HG03060 (cell line): ENCODE data around the gene CAMTA1.
"Not testable (repeated sequence)": the region's sequence is repeated elsewhere in the genome, so short reads cannot be mapped to it uniquely, and the experiment has no call there.

ENCODE experiments used
- ATAC-seq: cut with Tn5 transposase; IDR thresholded peaks from one replicate; pipeline ENCODE4 v1.9.1; 2021; ENCODE audit warnings: low read depth, moderate number of reproducible peaks; ENCODE audit not compliant: unreplicated experiment

Gene CAMTA1

DNA sequence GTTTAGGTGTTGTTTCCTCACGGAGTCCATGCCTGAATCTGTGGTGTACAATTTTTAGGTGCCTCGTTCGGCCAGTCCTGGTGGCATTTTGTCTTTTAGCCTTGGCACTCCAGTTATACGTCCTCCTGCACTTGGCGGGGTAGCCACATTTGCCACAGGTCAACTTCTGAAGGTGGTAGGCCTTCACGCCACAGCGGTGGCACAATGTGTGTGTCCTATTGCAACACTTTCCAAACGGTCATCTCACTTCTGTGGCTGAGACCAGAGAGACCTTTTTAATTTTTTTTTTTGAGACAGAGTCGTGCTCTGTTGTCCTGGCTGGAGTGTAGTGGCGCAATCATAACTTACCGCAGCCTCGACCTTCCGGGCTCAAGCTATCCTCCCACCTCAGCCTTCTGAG, 49.1 kb downstream of the CAMTA1 start:
- ATAC-seq, result no peak

DNA sequence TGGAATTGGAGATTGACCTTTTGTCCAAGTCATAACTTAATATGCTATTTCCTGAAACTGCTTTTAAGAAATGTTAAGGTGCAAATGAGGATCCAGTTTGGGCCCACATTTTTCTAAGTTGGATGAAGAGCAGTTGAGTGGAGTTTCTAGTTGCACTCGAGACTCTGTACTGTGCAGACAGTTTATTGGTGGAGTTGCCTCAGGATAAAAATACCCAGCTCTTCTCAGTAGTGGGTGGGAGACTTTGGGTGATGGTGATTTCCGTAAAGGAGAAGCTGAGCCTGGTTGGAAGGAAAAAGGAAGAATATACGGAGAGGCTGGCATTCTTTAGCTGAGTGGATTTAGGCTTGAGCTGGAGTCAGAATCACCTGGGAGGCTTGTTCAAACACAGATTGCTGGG, 49.9 kb downstream of the CAMTA1 start:
- no peak for ATAC-seq

DNA sequence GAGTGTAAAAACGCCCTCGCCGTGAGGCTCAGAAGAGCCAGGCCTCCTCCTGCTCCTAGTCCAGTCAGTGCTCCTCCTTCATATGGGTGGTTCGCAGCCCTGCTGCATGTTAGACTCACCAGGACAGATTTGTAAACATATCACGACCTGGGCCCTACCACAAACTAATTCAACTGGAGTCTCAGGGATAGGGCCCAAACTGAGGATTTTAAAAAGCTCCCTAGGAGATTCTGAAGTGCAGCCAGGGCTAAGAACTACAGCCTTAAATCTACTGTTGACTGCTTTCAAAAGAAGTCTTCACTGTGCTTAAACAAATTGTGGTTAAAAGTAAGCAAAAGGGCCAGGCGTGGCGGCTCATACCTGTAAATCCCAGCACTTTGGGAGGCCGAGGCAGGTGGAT, 57.0 kb downstream of the CAMTA1 start:
- ATAC-seq, result no peak

DNA sequence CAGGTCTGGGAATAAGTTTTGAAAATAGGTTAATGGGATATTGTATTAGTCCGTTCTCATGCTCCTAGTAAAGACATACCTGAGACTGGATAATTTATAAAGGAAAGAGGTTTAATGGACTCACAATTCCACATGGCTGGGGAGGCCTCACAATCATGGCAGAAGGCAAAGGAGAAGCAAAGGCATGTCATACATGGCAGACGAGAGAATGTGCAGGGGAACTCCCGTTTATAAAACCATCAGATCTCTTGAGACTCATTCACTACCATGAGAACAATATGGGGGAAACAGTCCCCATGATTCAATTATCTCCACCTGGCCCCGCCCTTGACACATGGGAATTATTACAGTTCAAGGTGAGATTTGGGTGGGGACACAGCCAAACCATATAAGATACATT, 60.5 kb downstream of the CAMTA1 start:
- not testable (repeated sequence) for ATAC-seq

DNA sequence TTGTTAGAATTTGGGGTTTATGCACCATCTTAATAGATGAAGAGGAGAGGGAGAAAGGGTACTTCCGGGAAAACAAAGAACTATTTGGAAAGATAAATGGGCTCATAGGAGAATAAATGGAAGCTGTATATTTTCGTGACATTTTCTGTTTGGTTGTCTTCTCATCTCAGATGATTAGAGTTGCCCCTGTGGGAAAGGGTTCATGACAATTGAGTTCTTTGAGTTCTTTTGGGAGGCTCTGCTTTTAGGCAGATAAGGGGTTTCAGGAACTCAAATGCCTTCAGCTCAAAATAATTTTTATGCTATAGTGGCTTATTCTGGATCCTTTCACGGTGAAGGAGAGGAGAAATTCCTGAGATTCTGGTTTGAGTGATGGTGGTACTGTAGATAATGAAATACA, 63.6 kb downstream of the CAMTA1 start:
- ATAC-seq, result no peak

DNA sequence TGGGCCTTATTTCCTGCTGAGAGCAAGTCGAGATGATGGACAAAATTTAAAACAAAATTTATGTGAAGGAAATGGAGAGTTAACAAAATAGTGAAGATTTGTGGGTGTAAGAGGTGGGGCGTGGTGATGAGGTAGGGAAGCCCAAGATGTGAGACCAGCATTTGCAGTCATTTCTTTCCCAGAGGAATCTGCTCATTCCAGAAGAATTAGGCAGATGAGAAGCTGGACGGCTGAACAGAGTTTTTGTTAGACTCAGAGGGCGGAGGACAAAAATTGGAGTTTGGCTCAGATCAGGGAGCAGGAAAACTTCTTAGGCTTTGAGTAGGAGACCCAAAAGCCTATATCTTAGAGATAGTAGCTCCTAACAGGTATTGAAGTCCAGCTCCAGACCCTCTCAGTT, 65.3 kb downstream of the CAMTA1 start:
- ATAC-seq, result no peak

DNA sequence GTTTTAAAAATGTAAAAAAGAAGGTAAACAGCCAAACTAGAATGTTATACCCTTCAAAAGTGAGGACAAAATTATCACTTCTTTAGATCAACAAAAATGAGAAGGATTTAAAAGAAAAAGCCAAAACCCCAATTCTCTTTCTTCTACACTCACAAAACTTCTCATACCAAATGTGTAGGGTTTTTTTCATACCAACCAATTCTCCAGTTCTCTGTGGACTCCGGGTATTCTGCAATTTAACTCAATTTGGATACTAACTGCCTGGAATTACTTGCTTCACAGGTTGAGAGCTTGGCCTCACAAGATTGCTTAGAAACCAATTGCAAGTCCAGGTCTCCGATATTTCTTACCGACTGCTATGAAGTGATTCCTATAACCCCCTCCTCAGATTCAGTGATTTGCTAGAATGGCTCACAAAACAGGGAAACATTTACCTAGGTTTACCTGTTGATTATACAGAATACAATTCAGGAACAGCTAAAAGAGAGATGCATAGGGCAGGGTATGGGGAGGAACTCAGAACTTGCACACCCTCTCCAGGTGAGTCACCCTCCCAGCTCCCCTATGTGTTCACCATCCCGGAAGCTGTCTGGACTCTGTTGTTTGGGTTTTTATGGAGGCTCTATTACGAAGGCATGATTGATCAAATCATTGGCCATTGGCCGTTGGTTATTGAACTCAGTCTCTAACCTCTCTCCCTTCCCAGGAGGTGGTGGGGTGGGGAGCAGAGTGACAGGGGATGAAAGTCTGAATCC, 67.1 kb downstream of the CAMTA1 start:
- no peak for ATAC-seq

DNA sequence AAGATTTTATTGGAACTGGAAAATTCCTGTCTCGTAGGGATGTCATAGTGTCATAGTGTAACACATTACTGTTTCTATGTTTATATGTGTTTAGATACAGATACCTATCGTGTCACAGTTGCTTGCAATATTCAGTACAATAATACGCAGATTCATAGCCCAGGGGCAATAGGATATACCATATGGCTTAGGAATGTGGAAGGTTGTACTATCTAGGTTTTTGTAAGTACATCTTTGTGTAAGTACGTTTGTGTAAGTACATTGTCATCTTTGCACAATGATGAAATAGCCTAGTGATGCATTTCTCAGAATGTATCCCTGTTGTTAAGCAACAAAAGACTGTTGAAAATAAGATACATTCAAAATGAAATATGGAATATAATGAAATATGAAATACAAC, 68.9 kb downstream of the CAMTA1 start:
- no peak for ATAC-seq

DNA sequence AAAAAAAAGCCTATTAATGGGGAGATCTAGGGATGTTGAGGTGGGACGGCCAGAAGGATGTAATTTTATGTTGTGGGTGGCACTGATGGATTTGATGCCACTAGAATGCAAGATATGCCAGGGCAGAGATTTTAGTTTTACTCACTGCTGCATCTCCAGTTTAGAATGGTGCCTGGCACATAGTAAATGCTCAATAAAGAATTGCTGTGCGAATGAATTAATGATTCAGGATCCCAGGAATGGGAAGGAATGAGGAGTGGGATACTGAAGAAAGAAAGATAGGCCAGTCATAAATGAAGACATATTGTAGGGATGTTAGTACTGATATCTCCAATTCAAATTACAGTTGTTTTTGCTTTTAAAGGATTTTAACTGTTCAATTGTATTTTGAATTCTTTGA, 72.6 kb downstream of the CAMTA1 start:
- ATAC-seq, result no peak

DNA sequence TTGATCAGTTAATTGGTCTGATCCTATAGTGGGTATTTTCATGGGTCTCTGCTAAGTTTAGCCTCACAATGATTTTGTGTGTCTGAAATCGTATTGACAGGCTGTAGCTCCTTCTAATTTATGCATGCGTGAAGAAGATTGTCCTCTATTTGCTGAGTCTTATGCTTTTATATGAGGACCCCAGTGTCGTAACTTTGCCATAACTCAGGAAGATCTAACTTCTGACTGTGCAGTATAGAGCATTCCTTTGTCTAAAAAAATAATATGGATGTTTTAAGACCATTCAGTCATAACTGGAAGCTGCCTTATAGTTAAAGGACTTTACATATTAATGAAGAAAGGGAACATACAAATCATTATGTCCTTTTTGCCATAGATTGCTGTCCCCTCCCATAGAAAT, 73.3 kb downstream of the CAMTA1 start:
- no peak for ATAC-seq

DNA sequence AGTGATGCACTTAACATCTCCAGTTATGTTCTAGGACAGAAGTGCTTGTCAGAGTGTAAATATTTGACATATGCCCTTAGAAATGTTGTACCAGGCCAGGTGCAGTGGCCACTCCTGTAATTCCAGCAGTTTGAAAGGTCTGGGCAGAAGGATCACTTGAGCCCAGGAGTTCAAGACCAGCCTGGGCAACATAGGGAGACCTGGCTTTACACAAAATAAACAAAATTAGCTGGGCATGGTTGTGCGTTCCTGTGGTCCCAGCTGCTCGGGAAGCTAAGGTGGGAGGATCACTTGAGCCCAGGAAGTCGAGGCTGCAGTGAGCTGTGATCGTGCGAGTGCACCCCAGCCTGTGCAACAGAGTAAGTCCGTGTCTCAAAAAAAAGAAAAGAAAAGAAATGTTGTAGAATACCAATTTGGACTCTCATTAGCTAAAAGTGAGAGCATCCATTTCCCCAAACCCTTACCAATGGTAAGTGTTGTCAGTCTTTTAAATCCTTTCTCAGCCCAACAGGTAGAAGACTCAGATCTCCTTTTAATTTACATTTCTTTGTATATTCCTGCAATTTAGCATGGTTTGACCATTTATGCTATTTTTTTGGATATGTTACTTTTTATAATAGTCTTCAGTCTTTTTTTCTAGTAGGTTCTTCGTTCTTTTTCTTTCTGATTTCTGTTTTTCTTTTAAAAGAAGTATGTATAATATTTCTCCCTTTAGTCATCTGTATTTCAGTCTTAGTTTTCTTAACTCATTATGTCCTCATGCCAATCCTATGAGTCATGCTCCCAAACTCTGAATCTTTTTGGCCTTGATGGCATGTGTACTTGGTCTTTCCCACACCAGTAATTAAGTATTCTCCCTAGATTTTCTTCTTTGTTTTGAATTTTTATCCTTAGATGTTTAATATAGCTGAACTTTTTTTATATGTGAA, 74.4 kb downstream of the CAMTA1 start:
- no peak for ATAC-seq

DNA sequence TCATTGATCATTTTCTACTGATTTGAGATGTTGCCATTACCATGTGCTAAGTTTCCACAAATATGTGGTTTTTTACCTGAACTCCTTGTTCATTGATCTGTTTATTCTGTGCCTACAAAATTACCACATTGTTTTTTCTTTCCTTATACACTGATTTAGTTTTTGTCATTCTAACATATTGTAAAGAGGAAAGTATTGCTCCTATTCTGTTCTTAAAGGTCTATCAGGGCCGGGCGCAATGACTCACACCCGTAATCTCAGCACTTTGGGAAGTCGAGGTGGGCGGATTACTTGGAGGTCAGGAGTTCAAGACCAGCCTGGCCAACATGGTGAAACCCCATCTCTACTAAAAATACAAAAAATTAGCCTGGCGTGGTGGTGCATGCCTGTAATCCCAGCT, 75.1 kb downstream of the CAMTA1 start:
- ATAC-seq, result no peak

DNA sequence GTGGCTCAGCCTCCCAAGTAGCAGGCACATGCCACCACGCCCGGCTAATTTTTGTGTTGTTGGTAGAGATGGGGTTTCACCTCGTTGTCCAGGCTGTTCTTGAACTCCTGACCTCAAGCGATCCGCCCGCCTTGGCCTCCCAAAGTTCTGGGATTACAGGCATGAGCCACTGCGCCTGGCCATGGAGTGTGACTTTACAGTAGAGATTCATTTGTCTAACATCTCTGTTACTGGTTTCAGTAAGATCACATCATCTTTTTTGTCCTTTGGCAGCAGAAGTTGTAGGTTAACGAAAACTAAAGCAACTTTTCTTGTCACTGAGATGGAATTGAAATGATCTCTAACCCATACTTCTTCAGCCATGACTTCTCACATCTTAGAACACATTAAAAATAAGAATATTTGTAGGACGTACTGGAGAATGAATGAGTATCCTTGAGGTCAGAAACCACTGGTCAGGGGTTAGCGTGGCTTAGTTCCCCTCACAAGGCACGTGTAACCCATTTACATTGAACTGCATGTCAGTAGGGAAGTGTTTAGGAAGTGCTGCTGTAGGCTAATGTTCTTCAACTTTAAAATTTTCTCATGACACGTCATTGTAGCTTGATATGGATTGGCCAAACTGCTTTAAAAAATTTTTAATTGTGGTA, 75.9 kb downstream of the CAMTA1 start:
- peak; percentile 42 for ATAC-seq

DNA sequence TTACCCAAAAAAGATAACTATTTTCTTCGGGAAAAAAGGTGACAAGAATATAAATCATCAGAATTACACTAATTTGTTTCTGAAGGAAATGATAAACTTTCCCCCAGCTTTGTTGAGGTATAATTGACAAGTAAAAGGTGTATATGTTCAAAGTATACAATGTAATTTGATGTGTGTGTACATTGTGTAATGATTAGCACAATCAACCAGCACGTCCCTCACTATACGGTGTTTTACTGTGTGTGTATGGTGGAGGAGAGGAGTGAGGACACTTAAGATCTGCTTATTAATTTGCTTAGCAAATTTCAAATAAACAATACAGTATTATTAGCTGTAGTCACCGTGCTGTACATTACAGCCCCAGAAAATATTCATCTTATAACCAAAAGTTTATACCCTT, 77.7 kb downstream of the CAMTA1 start:
- no peak for ATAC-seq

DNA sequence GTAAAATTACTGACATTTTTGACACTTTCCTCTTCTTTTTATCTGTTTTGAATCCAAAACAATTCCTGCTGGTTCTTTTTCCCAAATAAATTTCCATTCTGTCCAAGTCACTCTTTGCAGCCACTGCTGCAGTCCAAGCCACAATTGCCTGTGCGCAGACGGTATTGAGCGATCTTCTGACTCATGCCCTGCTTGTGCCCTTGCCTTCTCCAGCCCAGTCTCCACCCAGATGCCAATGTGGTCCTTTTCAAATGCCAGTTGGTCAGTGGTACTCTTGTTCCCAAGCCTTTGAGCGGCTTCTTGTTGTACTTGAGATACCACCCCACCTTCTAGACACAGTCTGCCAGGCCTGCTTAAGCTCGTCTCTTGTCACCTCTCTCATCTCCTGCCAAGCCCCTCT, 78.9 kb downstream of the CAMTA1 start:
- ATAC-seq, result no peak

DNA sequence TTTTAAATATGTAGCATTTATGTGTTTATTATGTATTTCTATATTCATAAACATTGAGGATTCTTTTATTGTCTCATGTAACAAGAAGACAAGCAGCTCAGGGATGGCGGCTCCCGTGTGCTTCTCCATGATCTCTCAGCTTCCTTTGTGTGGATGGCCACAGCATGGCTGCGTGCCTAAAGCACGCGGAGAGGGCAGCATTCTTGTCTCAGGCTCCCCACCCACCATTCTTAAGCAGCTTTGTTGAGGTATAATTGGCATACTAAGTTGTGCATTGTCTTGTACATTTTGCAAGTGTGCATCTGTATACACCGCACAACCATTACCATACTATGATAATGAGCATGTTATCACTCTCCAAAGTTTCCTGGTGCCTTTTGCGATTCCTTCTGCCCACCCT, 81.6 kb downstream of the CAMTA1 start:
- no peak for ATAC-seq

DNA sequence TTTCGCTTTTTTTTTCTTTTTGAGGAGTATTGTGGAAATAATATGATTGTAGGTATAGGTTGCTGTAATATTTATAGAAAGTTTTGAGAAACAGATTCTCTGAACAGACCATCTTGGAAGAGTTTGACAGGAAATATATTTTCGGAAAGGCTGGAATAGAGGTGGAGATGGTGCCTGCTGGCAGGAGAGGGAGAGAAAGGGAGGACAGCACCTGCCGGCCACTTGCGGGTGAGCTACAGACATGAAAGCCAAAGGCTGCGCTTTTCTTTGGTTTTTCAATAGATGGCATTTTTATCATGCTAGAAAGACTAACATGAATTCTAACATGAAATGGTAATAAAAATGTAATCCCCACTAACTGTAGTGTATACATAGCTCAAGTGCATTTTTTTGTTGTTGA, 82.1 kb downstream of the CAMTA1 start:
- no peak for ATAC-seq

DNA sequence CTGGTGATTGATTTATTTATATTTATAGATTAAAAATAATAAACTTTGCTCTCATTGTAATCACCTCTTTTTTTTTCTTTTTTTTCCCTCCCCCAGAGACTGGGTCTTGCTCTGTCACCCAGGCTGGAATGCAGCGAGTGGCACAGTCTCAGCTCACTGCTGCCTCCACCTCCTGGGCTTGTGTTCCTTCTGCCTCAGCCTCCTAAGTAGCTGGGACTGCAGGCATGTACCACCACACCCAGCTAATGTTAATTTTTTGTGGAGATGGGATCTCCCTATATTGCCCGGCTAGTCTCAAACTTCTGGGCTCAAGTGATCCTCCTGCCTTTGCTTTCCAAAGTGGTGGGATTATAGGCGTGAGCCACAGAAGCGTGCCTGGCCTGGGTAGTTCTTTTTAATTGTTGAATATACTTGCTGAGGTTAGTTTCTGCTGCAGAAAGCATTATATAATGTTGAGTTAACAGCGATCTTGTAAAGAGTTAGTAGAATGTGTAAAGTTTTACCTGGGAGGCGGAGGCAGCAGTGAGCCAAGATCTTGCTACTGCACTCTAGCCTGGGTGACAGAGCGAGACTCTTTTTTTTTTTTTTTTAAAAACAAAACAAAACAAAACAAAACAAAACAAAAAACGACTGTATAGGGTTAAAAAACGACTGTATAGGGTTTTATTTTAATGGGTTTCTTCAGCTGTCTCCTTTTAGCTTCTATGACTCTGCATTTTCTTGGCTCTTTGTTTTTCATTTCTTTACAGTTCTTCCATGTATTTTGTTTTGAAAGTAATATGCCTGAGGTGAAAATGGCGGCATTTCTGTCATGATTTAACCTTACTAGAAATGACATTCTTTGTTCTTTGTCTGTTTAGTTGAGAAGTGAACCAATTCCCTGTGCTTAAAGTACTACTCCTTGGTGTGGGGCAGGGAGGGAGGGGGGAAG, 82.7 kb downstream of the CAMTA1 start:
- ATAC-seq, result no peak

DNA sequence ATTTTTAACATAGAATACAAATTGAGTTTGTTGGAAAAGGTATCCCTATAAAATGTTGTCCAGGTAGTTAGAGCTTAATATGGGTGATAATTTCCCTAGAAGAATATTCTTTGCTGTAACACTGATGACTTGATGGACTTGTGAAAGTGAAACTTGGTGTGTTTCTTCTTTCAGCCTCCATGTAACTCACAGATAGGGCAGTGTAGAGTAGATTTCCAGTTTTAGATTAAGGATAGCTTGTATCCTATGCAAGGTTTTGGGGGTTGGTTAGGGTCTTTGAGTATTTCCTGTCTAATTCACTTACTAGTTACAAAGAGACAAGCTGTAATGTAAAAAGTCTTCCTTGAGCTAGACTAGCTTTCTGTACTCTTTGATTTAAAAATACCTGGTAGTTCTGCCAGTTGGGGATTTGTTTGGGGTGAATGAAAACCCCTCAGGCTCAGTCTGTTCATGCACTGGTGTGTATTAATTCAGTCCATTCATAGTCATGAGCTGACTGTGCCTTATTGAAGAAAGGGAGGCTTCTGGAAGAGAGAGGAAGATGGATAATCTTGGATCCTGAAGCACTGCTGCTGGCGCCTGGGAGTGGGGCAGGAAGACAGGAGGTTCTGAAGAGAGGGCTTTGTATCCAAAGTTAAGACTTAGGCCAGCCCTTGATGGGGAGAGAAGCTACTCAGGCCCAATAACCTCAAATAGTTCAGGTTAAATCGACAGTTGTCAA, 83.6 kb downstream of the CAMTA1 start:
- no peak for ATAC-seq

DNA sequence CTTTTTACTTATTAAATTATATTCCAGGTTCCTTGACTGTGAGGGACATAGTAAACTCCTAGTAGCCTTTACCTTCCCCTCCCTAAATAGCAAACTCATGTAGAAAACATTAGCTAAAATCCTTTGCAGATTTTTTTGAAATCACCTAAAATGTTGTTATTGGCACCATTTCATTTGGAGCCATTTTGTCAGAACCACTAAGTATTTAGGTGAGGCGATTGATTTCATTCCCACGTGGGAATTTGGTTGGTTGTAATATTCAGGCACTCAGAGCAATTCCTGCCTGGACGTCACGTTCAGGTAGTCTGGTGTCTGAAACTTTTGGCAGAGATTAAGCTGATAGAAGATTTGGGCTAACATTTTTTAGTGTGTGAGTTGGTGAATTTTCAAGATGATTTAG, 84.3 kb downstream of the CAMTA1 start:
- no peak for ATAC-seq
